DND-41 (cell line): ENCODE data around the gene PTPRD.

Experiments
- ATAC-seq: fragments of 200-7000 bp; cut with Tn5 transposase; 3 replicates; pipeline ENCODE4 v1.9.1; 2021; ENCODE audit warnings: low read depth; ENCODE audit not compliant: insufficient read depth
- DNase-seq: peaks from one replicate; pipeline ENCODE4 v3.0.0-alpha.2; 2020
- H2AFZ ChIP-seq: 2 replicates; pipeline ENCODE4 v1.6.0; 2012; ENCODE audit warnings: low read depth, low read length
- H3K27ac ChIP-seq: 2 replicates; pipeline ENCODE4 v1.5.1; 2012; ENCODE audit warnings: low read length, inconsistent platforms
- H3K27me3 ChIP-seq: fragments of 200-600 bp; sonication (generic); 2 replicates; pipeline ENCODE4 v1.6.0; 2012; ENCODE audit warnings: low read length, mild to moderate bottlenecking, inconsistent platforms; ENCODE audit not compliant: insufficient read depth, poor library complexity
- H3K36me3 ChIP-seq: 2 replicates; pipeline ENCODE4 v1.5.1; 2012; ENCODE audit warnings: low read length, inconsistent platforms; ENCODE audit not compliant: insufficient read depth
- H3K4me1 ChIP-seq: 2 replicates; pipeline ENCODE4 v1.5.1; 2012; ENCODE audit warnings: mild to moderate bottlenecking, low read length; ENCODE audit not compliant: insufficient read depth
- H3K4me2 ChIP-seq: 2 replicates; pipeline ENCODE4 v1.6.0; 2012; ENCODE audit warnings: mild to moderate bottlenecking, moderate library complexity, low read length, inconsistent platforms; ENCODE audit not compliant: insufficient read depth
- H3K4me3 ChIP-seq, 2 experiments: fragments of 200-600 bp in 1 of 2; shearing (Covaris generic) in 1 of 2; 2 replicates each; pipeline ENCODE4 v1.5.1; 2012 to 2016; ENCODE audit warnings: inconsistent platforms in 2 of 2, low read length in 2 of 2, mild to moderate bottlenecking in 2 of 2, low read depth in 1 of 2, moderate library complexity in 1 of 2
- H3K79me2 ChIP-seq: 2 replicates; pipeline ENCODE4 v1.6.0; 2012; ENCODE audit warnings: low read length, inconsistent platforms; ENCODE audit not compliant: insufficient read depth
- H3K9ac ChIP-seq: 2 replicates; pipeline ENCODE4 v1.6.0; 2012; ENCODE audit warnings: low read depth, mild to moderate bottlenecking, inconsistent platforms, low read length, moderate library complexity
- H3K9me3 ChIP-seq: 2 replicates; pipeline ENCODE4 v1.5.1; 2012; ENCODE audit warnings: low read length, moderate library complexity, mild to moderate bottlenecking, inconsistent platforms; ENCODE audit not compliant: insufficient read depth, severe bottlenecking
- H4K20me1 ChIP-seq: 2 replicates; pipeline ENCODE4 v1.6.0; 2012; ENCODE audit warnings: low read length; ENCODE audit not compliant: insufficient read depth
- CTCF ChIP-seq: IDR thresholded peaks from 2 replicates; pipeline ENCODE4 v1.5.1; 2012; ENCODE audit warnings: borderline replicate concordance, low read length, moderate library complexity, mild to moderate bottlenecking; ENCODE audit not compliant: poor library complexity, severe bottlenecking; ENCODE audit errors: extremely low read depth
- EZH2 ChIP-seq: IDR thresholded peaks from 3 replicates; pipeline ENCODE4 v1.6.1; 2012; ENCODE audit warnings: borderline replicate concordance, low read depth, mild to moderate bottlenecking, moderate library complexity, low read length, inconsistent platforms; ENCODE audit not compliant: severe bottlenecking

The PTPRD gene

GRCh38 chr9:10032166-10032565 is 580.6 kb downstream of the PTPRD start:
- no peaks in the 10 kb centered on the region for H3K79me2 ChIP-seq
- H2AFZ ChIP-seq, result no peak overlapping the region
- no peaks in the 10 kb centered on the region for H3K36me3 ChIP-seq
- H3K4me2 ChIP-seq, result no peak overlapping the region
- no peaks in the 10 kb centered on the region for H4K20me1 ChIP-seq
- H3K27me3 ChIP-seq, result no peaks in the 10 kb centered on the region
- H3K9me3 ChIP-seq, result no peaks in the 10 kb centered on the region
- TF ChIP-seq EZH2 (no peak), CTCF (no peak)
- no peak for ATAC-seq
- H3K4me1 ChIP-seq, result 0 out of 2 replicates have a peak, but pooled peaks cover under 1% of the 10 kb centered on the region
- no peak overlapping the region for H3K9ac ChIP-seq
- H3K4me3 ChIP-seq, result no peak overlapping the region
- no peak for DNase-seq
- H3K27ac ChIP-seq, result no peak overlapping the region

GRCh38 chr9:10026443-10026984 is 586.3 kb downstream of the PTPRD start:
- no peak overlapping the region for H3K9ac ChIP-seq
- no peak overlapping the region for H3K27ac ChIP-seq
- no peaks in the 10 kb centered on the region for H4K20me1 ChIP-seq
- H3K79me2 ChIP-seq, result no peaks in the 10 kb centered on the region
- no peaks in the 10 kb centered on the region for H3K36me3 ChIP-seq
- ATAC-seq, result peak; percentile 50; the same call in 2 of the 3 replicates
- no peak overlapping the region; the same call in 1 of the 2 replicates for H2AFZ ChIP-seq
- peak; percentile 7 for DNase-seq
- H3K4me1 ChIP-seq, result peaks cover 17% of the 10 kb centered on the region
- no peak overlapping the region for H3K4me3 ChIP-seq
- no peaks in the 10 kb centered on the region for H3K27me3 ChIP-seq
- H3K9me3 ChIP-seq, result no peaks in the 10 kb centered on the region
- TF ChIP-seq EZH2 (no peak), CTCF (peak; percentile 28)
- peak overlapping the region; percentile 41; the same call in 1 of the 2 replicates for H3K4me2 ChIP-seq

GRCh38 chr9:10015755-10016154 is 597.0 kb downstream of the PTPRD start:
- no peak for ATAC-seq
- H3K27me3 ChIP-seq, result no peaks in the 10 kb centered on the region
- H3K36me3 ChIP-seq, result no peaks in the 10 kb centered on the region

GRCh38 chr9:10014889-10015288 is 597.9 kb downstream of the PTPRD start:
- Histone ChIP-seq H3K9me3 (no peaks in the 10 kb centered on the region), H3K4me2 (no peak overlapping the region), H3K79me2 (no peaks in the 10 kb centered on the region), H3K36me3 (no peaks in the 10 kb centered on the region), H4K20me1 (no peaks in the 10 kb centered on the region), H3K9ac (no peak overlapping the region), H3K27me3 (no peaks in the 10 kb centered on the region), H3K27ac (no peak overlapping the region), H3K4me1 (no peaks in the 10 kb centered on the region), H2AFZ (no peak overlapping the region), H3K4me3 (no peak overlapping the region)
- ATAC-seq, result no peak
- DNase-seq, result no peak
- TF ChIP-seq CTCF (no peak), EZH2 (no peak)

More at GRCh38 chr9:10015755-10016154, 597.0 kb downstream of the PTPRD start:
- DNase-seq, result no peak
- Histone ChIP-seq H3K4me1 (no peaks in the 10 kb centered on the region), H3K79me2 (no peaks in the 10 kb centered on the region), H4K20me1 (no peaks in the 10 kb centered on the region), H3K27ac (no peak overlapping the region), H3K9me3 (no peaks in the 10 kb centered on the region), H2AFZ (no peak overlapping the region), H3K9ac (no peak overlapping the region), H3K4me3 (no peak overlapping the region), H3K4me2 (no peak overlapping the region)
- no peak for TF ChIP-seq EZH2
